K562 (cell line): ENCODE measurements around the gene DLG4. TPM values are rescaled to one million over a fixed set of nuclear protein-coding genes. Genes with fewer than 3 reads are reported as not detected.

Experiments used
- ATAC-seq: fragments of 200-7000 bp; cut with Tn5 transposase; 3 replicates; pipeline ENCODE4 v1.9.1; 2020; ENCODE audit warnings: moderate library complexity
- BruUV-seq: library from RNA; stranded (reverse); fragments of 400-500 nt; replicated peaks from 2 replicates; lab custom pipeline; 2021; lab: Mats Ljungman, UMichigan
- CTCF ChIA-PET: fragments of 300-600 bp; formaldehyde crosslinking; extraction: SDS; loops from one replicate; lab custom pipeline; 2021; ENCODE audit warnings: low intra/inter-chr PET ratio; lab: Yijun Ruan, JAX
- POLR2A ChIA-PET: fragments of 300-600, 350-650 bp; sonication (Branson Sonifier 250); formaldehyde crosslinking; extraction: SDS; loops from one replicate; lab custom pipeline; 2021; ENCODE audit warnings: antibody characterized with exemption, inconsistent platforms; lab: Yijun Ruan, JAX
- DNase-seq, 4 experiments: peaks; one replicate each; pipeline versions ENCODE4 v3.0.0 to v3.0.0-alpha.2; 2011 to 2018; ENCODE audit warnings: low spot score in 3 of 4, mixed read lengths in 3 of 4; ENCODE audit errors: extremely low read depth in 1 of 4
- FAIRE-seq: peaks from 2 replicates; lab custom pipeline; 2011; peaks lifted over from hg19 to GRCh38; lab: Jason Lieb, UNC
- H2AFZ ChIP-seq: 2 replicates; pipeline ENCODE4 v1.6.0; 2011; ENCODE audit warnings: low read depth, low read length, control low read depth, inconsistent platforms
- H3K27ac ChIP-seq: fragments of 200-600 bp; 3 replicates; pipeline ENCODE4 v1.8.0; 2011; ENCODE audit warnings: low read depth, mild to moderate bottlenecking, control low read depth, inconsistent platforms, low read length, moderate library complexity, mixed read lengths; ENCODE audit errors: extremely low read depth
- H3K27me3 ChIP-seq, 2 experiments: fragments of 300-600 bp in 1 of 2; 2 replicates in 1 of 2; 3 replicates in 1 of 2; pipeline versions ENCODE4 v1.6.0 to v1.8.0; 2011; ENCODE audit warnings: inconsistent platforms in 2 of 2, low read length in 2 of 2, mild to moderate bottlenecking in 1 of 2, mixed read lengths in 1 of 2, moderate library complexity in 1 of 2; ENCODE audit not compliant: control insufficient read depth in 2 of 2, insufficient read depth in 2 of 2
- H3K36me3 ChIP-seq: fragments of 300-600 bp; 3 replicates; pipeline ENCODE4 v1.8.0; 2011; ENCODE audit warnings: mild to moderate bottlenecking, low read length, inconsistent platforms; ENCODE audit not compliant: control insufficient read depth, insufficient read depth
- H3K4me1 ChIP-seq, 2 experiments: fragments of 200-600 bp in 1 of 2; replicated peaks in 1 of 2; 2 replicates in 1 of 2; 3 replicates in 1 of 2; pipeline versions ENCODE4 v1.5.1 to v1.8.0; 2011; ENCODE audit warnings: inconsistent platforms in 2 of 2, low read length in 2 of 2, mild to moderate bottlenecking in 1 of 2, mixed read lengths in 1 of 2, moderate library complexity in 1 of 2; ENCODE audit not compliant: control insufficient read depth in 2 of 2, insufficient read depth in 2 of 2
- H3K4me2 ChIP-seq: 2 replicates; pipeline ENCODE4 v1.6.1; 2011; ENCODE audit warnings: low read length, control low read depth, inconsistent platforms, mixed read lengths; ENCODE audit not compliant: insufficient read depth
- H3K4me3 ChIP-seq: fragments of 200-600 bp; sonication (generic), shearing (Covaris generic); 2 replicates; pipeline ENCODE4 v1.5.1; 2016; ENCODE audit warnings: control low read depth, inconsistent platforms
- H3K79me2 ChIP-seq: fragments of 200-600 bp; 3 replicates; pipeline ENCODE4 v1.8.0; 2011; ENCODE audit warnings: low read length, inconsistent platforms; ENCODE audit not compliant: control insufficient read depth, insufficient read depth
- H3K9ac ChIP-seq, 2 experiments: 2 replicates each; pipeline versions ENCODE4 v1.6.0 to v1.6.1; 2011; ENCODE audit warnings: low read depth in 2 of 2, low read length in 2 of 2, control low read depth in 1 of 2, inconsistent platforms in 1 of 2, mild to moderate bottlenecking in 1 of 2, mixed read lengths in 1 of 2; ENCODE audit not compliant: insufficient read depth in 1 of 2
- H3K9me1 ChIP-seq: one replicate; pipeline ENCODE4 v1.6.0; 2011; ENCODE audit warnings: inconsistent platforms, mild to moderate bottlenecking, low read length, moderate library complexity; ENCODE audit not compliant: control insufficient read depth, insufficient read depth
- H3K9me3 ChIP-seq: replicated peaks from 2 replicates; pipeline ENCODE4 v1.5.1; 2011; ENCODE audit warnings: low read depth, low read length, inconsistent platforms; ENCODE audit not compliant: control insufficient read depth, insufficient read depth
- H4K20me1 ChIP-seq: replicated peaks from 2 replicates; pipeline ENCODE4 v1.6.1; 2011; ENCODE audit warnings: low read length, inconsistent platforms, mixed read lengths; ENCODE audit not compliant: control insufficient read depth, insufficient read depth
- BRD4 ChIP-seq: fragments of 200-600 bp; sonication (generic); IDR thresholded peaks from 2 replicates; pipeline ENCODE4 v1.6.1; 2017; ENCODE audit warnings: inconsistent platforms
- CSDE1 ChIP-seq, 2 experiments: fragments of 450-650 bp; IDR thresholded peaks; 2 replicates each; pipeline ENCODE4 v1.6.1; 2016; ENCODE audit warnings: mild to moderate bottlenecking in 1 of 2
- CUX1 ChIP-seq: fragments of 200-800 bp; sonication (Bioruptor generic); IDR thresholded peaks from 2 replicates; pipeline ENCODE4 v1.6.1; 2016; ENCODE audit warnings: missing genetic modification characterization, missing compliant biosample characterization
- DEAF1 ChIP-seq: fragments of 450-650 bp; formaldehyde crosslinking; IDR thresholded peaks from 2 replicates; pipeline ENCODE4 v1.4.0; 2020; ENCODE audit warnings: mild to moderate bottlenecking, moderate library complexity
- ETS2 ChIP-seq: IDR thresholded peaks from 2 replicates; pipeline ENCODE4 v1.6.1; 2016; ENCODE audit warnings: borderline replicate concordance, missing genetic modification characterization, mild to moderate bottlenecking, moderate library complexity, missing compliant biosample characterization; ENCODE audit not compliant: poor library complexity, severe bottlenecking
- NFE2 ChIP-seq: IDR thresholded peaks from 2 replicates; pipeline ENCODE4 v1.6.1; 2014; ENCODE audit warnings: antibody characterized with exemption, low read depth
- SIRT6 ChIP-seq: IDR thresholded peaks from one replicate; pipeline ENCODE4 v1.6.1; 2012; ENCODE audit warnings: low read depth, mild to moderate bottlenecking, control low read depth, inconsistent platforms, low read length, moderate library complexity
- STAT6 ChIP-seq: sonication (generic); formaldehyde crosslinking; IDR thresholded peaks from 2 replicates; pipeline ENCODE4 v1.8.1; 2023; ENCODE audit warnings: mild to moderate bottlenecking, missing genetic modification reagents
- ZNF766 ChIP-seq: fragments of 200-800 bp; sonication (Bioruptor generic); conservative IDR thresholded peaks from 2 replicates; pipeline ENCODE4 v1.6.1; 2016; ENCODE audit warnings: missing genetic modification characterization, missing compliant biosample characterization
- WGBS: fragments of 100-300 bp; shearing (Covaris generic); methylation state at CpG from one replicate; pipeline ENCODE4 v1.1.6; 2016; ENCODE audit warnings: low coverage, mixed read lengths; ENCODE audit not compliant: insufficient coverage; ENCODE audit errors: missing lambda C conversion rate; 5-methylcytosine and 5-hydroxymethylcytosine counted together
- in situ Hi-C: fragments of 300-500 bp; cut with MboI; formaldehyde crosslinking; loops from 4 replicates; pipeline ENCODE4 v1.15.0; 2018; ENCODE audit warnings: inconsistent platforms, mixed read lengths
- intact Hi-C: fragments of 100-400 bp; cut with micrococcal nuclease; formaldehyde crosslinking; loops from 2 replicates; pipeline ENCODE4 v1.14.2; 2022
- polyA plus RNA-seq, 8 experiments: library from polyadenylated mRNA; depleted of rRNA in 4 of 8; stranded (reverse) in 5 of 8; unstranded in 3 of 8; fragments of >200 nt; fragmentation: Nextera tagmentation in 2 of 8; fragmentation: Illumina TruSeq in 1 of 8; extraction: Ambion mirVana in 2 of 8; extraction: Trizol in 1 of 8; gene quantifications; 2 replicates each; pipeline versions ENCODE4 v1.2.1 to v1.2.3, GENCODE V29; 2011 to 2014; ENCODE audit warnings: inconsistent platforms in 1 of 8, missing spikeins in 1 of 8
- total RNA-seq, 7 experiments: library from RNA; depleted of rRNA in 6 of 7; stranded (reverse); fragments of >200 nt in 6 of 7; fragmentation: Illumina TruSeq in 2 of 7; extraction: Trizol in 2 of 7; gene quantifications; 2 replicates each; pipeline versions ENCODE4 v1.2.1 to v1.2.3, GENCODE V29; 2011 to 2021; ENCODE audit warnings: low replicate concordance in 1 of 7

DLG4 gene
- total and polyA plus RNA-seq, 9 of the 15 experiments (the other 6 are each of a cell fraction or from before 2014, with no cell fraction given), result 0.03 to 12.0 (median 4.1) TPM

- WGBS, result 73% methylated on average over 4 of the region's 9 CpGs
- Histone ChIP-seq H3K79me2 (peaks cover 14% of the 10 kb centered on the region; the same call in 2 of the 3 replicates), H3K9me3 (no peaks in the 10 kb centered on the region), H3K27ac (no peak overlapping the region), H3K4me1 (peaks cover 7 to 41% of the 10 kb centered on the region in 2 experiments; a peak in 4 of 5 replicates), H2AFZ (no peak overlapping the region), H3K4me2 (no peak overlapping the region), H3K27me3 (no peaks in the 10 kb centered on the region), H3K9me1 (no peaks in the 10 kb centered on the region), H4K20me1 (peaks cover 3% of the 10 kb centered on the region; the same call in 1 of the 2 replicates), H3K36me3 (no peaks in the 10 kb centered on the region; the same call in 2 of the 3 replicates), H3K9ac (no peak overlapping the region), H3K4me3 (no peak overlapping the region)
- DNase-seq (no peak), FAIRE-seq (no peak), ATAC-seq (no peak)
- ChIA-PET CTCF (no interaction called here), POLR2A (interaction anchor here (0.6 kb wide), 2 partner anchors 16 to 195 kb away, joined by 3 to 4 read pairs; no protein-coding TSS in a partner anchor)
- intact Hi-C loops (no loop called here), in situ Hi-C loops (no loop called here)
- BruUV-seq, result no TSS peak
- TF ChIP-seq BRD4 (no peak), ZNF766 (CRISPR knock-in tag) (no peak), ETS2 (tag) (no peak), STAT6 (CRISPR knock-in tag) (no peak), CUX1 (CRISPR knock-in tag) (no peak), NFE2 (no peak), SIRT6 (no peak), DEAF1 (CRISPR knock-in tag) (no peak), CSDE1 (IDR thresholded peaks at IDR 0.05) (no peak)
Observed at GRCh38 chr17:7208754-7209460, 10.7 kb downstream of the DLG4 start.
